Keratinocyte (primary cell): ENCODE data around the gene TAF13. TPM values are rescaled to one million over a fixed set of nuclear protein-coding genes. Genes with fewer than 3 reads are reported as not detected.

ENCODE experiments used
- DNase-seq: peaks from one replicate; pipeline ENCODE4 v3.0.0-alpha.2; 2011; ENCODE audit warnings: low read depth, missing footprints, low spot score
- FAIRE-seq: peaks from 2 replicates; lab custom pipeline; 2011; peaks lifted over from hg19 to GRCh38; lab: Jason Lieb, UNC
- H2AFZ ChIP-seq: 2 replicates; pipeline ENCODE4 v1.6.0; 2012; ENCODE audit warnings: low read length, control low read depth, inconsistent platforms; ENCODE audit not compliant: control insufficient read depth
- H3K27ac ChIP-seq: 2 replicates; pipeline ENCODE4 v1.5.1; 2011; ENCODE audit warnings: low read length; ENCODE audit not compliant: control insufficient read depth, insufficient read depth
- H3K27me3 ChIP-seq: 3 replicates; pipeline ENCODE4 v1.6.0; 2011; ENCODE audit warnings: low read length; ENCODE audit not compliant: control insufficient read depth, insufficient read depth; ENCODE audit errors: extremely low read depth
- H3K36me3 ChIP-seq, 2 experiments: 2 replicates in 1 of 2; 3 replicates in 1 of 2; pipeline ENCODE4 v1.5.1; 2011; ENCODE audit warnings: low read length in 2 of 2, mild to moderate bottlenecking in 1 of 2; ENCODE audit not compliant: control insufficient read depth in 2 of 2, insufficient read depth in 2 of 2; ENCODE audit errors: extremely low read depth in 1 of 2
- H3K4me1 ChIP-seq: 3 replicates; pipeline ENCODE4 v1.5.1; 2011; ENCODE audit warnings: low read length; ENCODE audit not compliant: control insufficient read depth, insufficient read depth; ENCODE audit errors: extremely low read depth
- H3K4me2 ChIP-seq: 3 replicates; pipeline ENCODE4 v1.6.0; 2011; ENCODE audit warnings: low read depth, low read length; ENCODE audit not compliant: control insufficient read depth, insufficient read depth; ENCODE audit errors: extremely low read depth
- H3K4me3 ChIP-seq, 3 experiments: fragments of 200-600 bp in 1 of 3; sonication (generic) in 1 of 3; 2 replicates in 2 of 3; 3 replicates in 1 of 3; pipeline ENCODE4 v1.5.1; 2011 to 2016; ENCODE audit warnings: low read length in 3 of 3, mild to moderate bottlenecking in 3 of 3, control low read depth in 2 of 3, inconsistent platforms in 1 of 3, low read depth in 1 of 3, mixed read lengths in 1 of 3, mixed run types in 1 of 3, moderate library complexity in 1 of 3; ENCODE audit not compliant: control insufficient read depth in 2 of 3, insufficient read depth in 2 of 3; ENCODE audit errors: extremely low read depth in 1 of 3
- H3K79me2 ChIP-seq: 2 replicates; pipeline ENCODE4 v1.6.0; 2012; ENCODE audit warnings: low read length; ENCODE audit not compliant: control insufficient read depth, insufficient read depth
- H3K9ac ChIP-seq: 3 replicates; pipeline ENCODE4 v1.6.0; 2011; ENCODE audit warnings: low read length; ENCODE audit not compliant: control insufficient read depth, insufficient read depth; ENCODE audit errors: extremely low read depth
- H3K9me1 ChIP-seq: 3 replicates; pipeline ENCODE4 v1.6.0; 2011; ENCODE audit warnings: low read length; ENCODE audit not compliant: control insufficient read depth, insufficient read depth; ENCODE audit errors: extremely low read depth
- H3K9me3 ChIP-seq: 2 replicates; pipeline ENCODE4 v1.5.1; 2012; ENCODE audit warnings: low read depth, low read length; ENCODE audit not compliant: control insufficient read depth
- H4K20me1 ChIP-seq: 3 replicates; pipeline ENCODE4 v1.6.0; 2011; ENCODE audit warnings: low read length; ENCODE audit not compliant: control insufficient read depth, insufficient read depth; ENCODE audit errors: extremely low read depth
- CTCF ChIP-seq, 3 experiments: IDR thresholded peaks in 1 of 3; conservative IDR thresholded peaks in 1 of 3; optimal IDR thresholded peaks in 1 of 3; 2 replicates in 2 of 3; 3 replicates in 1 of 3; pipeline versions ENCODE3 to v1.5.1; 2011; ENCODE audit warnings: low read length in 3 of 3, mild to moderate bottlenecking in 3 of 3, moderate library complexity in 2 of 3, control low read depth in 1 of 3, inconsistent platforms in 1 of 3; ENCODE audit not compliant: insufficient read depth in 2 of 3; ENCODE audit errors: extremely low read depth in 1 of 3
- EZH2 ChIP-seq: IDR thresholded peaks from one replicate; pipeline ENCODE4 v1.6.1; 2012; ENCODE audit warnings: inconsistent platforms, mild to moderate bottlenecking, low read length, moderate library complexity
- dilution Hi-C: fragments of 300-500 bp; cut with MboI; formaldehyde crosslinking; loops from one replicate; pipeline ENCODE4 v1.7.0; 2020; ENCODE audit warnings: low sequenced_read_pairs; ENCODE audit not compliant: extremely low pct_ligation_motif_present
- polyA plus RNA-seq, 5 experiments: library from polyadenylated mRNA; depleted of rRNA in 3 of 5; stranded (reverse) in 3 of 5; stranded (forward) in 1 of 5; unstranded in 1 of 5; fragments of >200 nt; gene quantifications; 1 replicate in 1 of 5; 2 replicates in 3 of 5; 3 replicates in 1 of 5; pipeline versions ENCODE4 v1.2.1 to v1.2.3, GENCODE V29; 2011 to 2012; ENCODE audit warnings: missing spikeins in 2 of 5, low read depth in 1 of 5, low replicate concordance in 1 of 5

TAF13 gene
- polyA plus RNA-seq, 1 donor (not counting 4 experiments of a cell fraction or from before 2014, with no cell fraction given) = 151 TPM

GRCh38 chr1:109025694-109026093 is 50.1 kb downstream of the TAF13 start:
- H3K9me1 ChIP-seq = no peaks in the 10 kb centered on the region
- H3K36me3 ChIP-seq = peaks cover 3 to 4% of the 10 kb centered on the region in 2 experiments
- no peak overlapping the region for H3K4me2 ChIP-seq
- H4K20me1 ChIP-seq = no peaks in the 10 kb centered on the region
- FAIRE-seq (no peak), DNase-seq (no peak)
- H3K9me3 ChIP-seq = no peaks in the 10 kb centered on the region
- dilution Hi-C loops = no loop called here
- H3K27me3 ChIP-seq = no peaks in the 10 kb centered on the region
- no peak overlapping the region for H3K27ac ChIP-seq
- H3K4me1 ChIP-seq = peaks cover 6% of the 10 kb centered on the region
- H3K9ac ChIP-seq = no peak overlapping the region
- no peak overlapping the region for H2AFZ ChIP-seq
- H3K4me3 ChIP-seq = no peak overlapping the region
- peaks cover 54% of the 10 kb centered on the region for H3K79me2 ChIP-seq
- TF ChIP-seq EZH2 = no peak
- TF ChIP-seq CTCF (optimal IDR thresholded peaks at IDR 0.05 in 1 of 3, IDR thresholded peaks at IDR 0.05 in 1 of 3, conservative IDR thresholded peaks at IDR 0.05 in 1 of 3; ENCODE audit: extremely low read depth in 1 of 3, insufficient read depth in 2 of 3, low read length in 3 of 3) = no peak

- H3K4me2 ChIP-seq = no peak overlapping the region
- no peak overlapping the region for H3K27ac ChIP-seq
- dilution Hi-C loops = no loop called here
- peaks cover 3 to 4% of the 10 kb centered on the region in 2 experiments for H3K36me3 ChIP-seq
- H2AFZ ChIP-seq = no peak overlapping the region
- H3K9ac ChIP-seq = no peak overlapping the region
- peaks cover 6% of the 10 kb centered on the region for H3K4me1 ChIP-seq
- FAIRE-seq (no peak), DNase-seq (no peak)
- H3K4me3 ChIP-seq = no peak overlapping the region
- no peaks in the 10 kb centered on the region for H3K9me3 ChIP-seq
- H3K9me1 ChIP-seq = no peaks in the 10 kb centered on the region
- no peaks in the 10 kb centered on the region for H4K20me1 ChIP-seq
- H3K79me2 ChIP-seq = peaks cover 52% of the 10 kb centered on the region
- H3K27me3 ChIP-seq = no peaks in the 10 kb centered on the region
- TF ChIP-seq CTCF (optimal IDR thresholded peaks at IDR 0.05 in 1 of 3, IDR thresholded peaks at IDR 0.05 in 1 of 3, conservative IDR thresholded peaks at IDR 0.05 in 1 of 3; ENCODE audit: extremely low read depth in 1 of 3, insufficient read depth in 2 of 3, low read length in 3 of 3) = no peak
- no peak for TF ChIP-seq EZH2
Observed at GRCh38 chr1:109024646-109025045, 51.2 kb downstream of the TAF13 start.
